Erythroblast (primary cell): ENCODE measurements around the gene SOX11.
"Not testable (repeated sequence)": the region's sequence is repeated elsewhere in the genome, so short reads cannot be mapped to it uniquely, and the experiment has no call there.

Source experiments
- GATA1 ChIP-seq: IDR thresholded peaks from 2 replicates; pipeline ENCODE4 v1.6.1; 2011; ENCODE audit warnings: low read depth, mild to moderate bottlenecking, control low read depth, low read length, moderate library complexity
- POLR2A ChIP-seq: IDR thresholded peaks from 2 replicates; pipeline ENCODE4 v1.6.1; 2011; ENCODE audit warnings: mild to moderate bottlenecking, low read length

- TF ChIP-seq POLR2A, GATA1: not testable (repeated sequence)
Measured at GRCh38 chr2:5667655-5668054, 24.5 kb upstream of the SOX11 start.
